GM23338 (cell line): ENCODE measurements around the gene PTRH1. TPM values are rescaled to one million over a fixed set of nuclear protein-coding genes. Genes with fewer than 3 reads are reported as not detected.
A peak's percentile ranks its signal among the peaks of the same experiment; 100 is the strongest.

ENCODE experiments used
- ATAC-seq: fragments of 200-7000 bp; cut with Tn5 transposase; 3 replicates; pipeline ENCODE4 v1.9.1; 2020
- DNase-seq: peaks from one replicate; pipeline ENCODE4 v3.0.0-alpha.2; 2015; ENCODE audit warnings: low spot score
- H2AFZ ChIP-seq: fragments of 200-600 bp; sonication (generic); 2 replicates; pipeline ENCODE4 v1.8.0; 2016; ENCODE audit warnings: antibody characterized with exemption, mild to moderate bottlenecking, moderate library complexity
- H3F3A ChIP-seq: fragments of 200-600 bp; sonication (generic); replicated peaks from 2 replicates; pipeline ENCODE4 v1.8.0; 2017; ENCODE audit warnings: antibody characterized with exemption, mixed run types, low read depth
- H3K27ac ChIP-seq: fragments of 200-600 bp; sonication (generic); 2 replicates; pipeline ENCODE4 v1.6.1; 2016; ENCODE audit warnings: low read depth
- H3K27me3 ChIP-seq: fragments of 200-600 bp; sonication (generic); 2 replicates; pipeline ENCODE4 v1.8.0; 2016; ENCODE audit warnings: mild to moderate bottlenecking, mixed run types, moderate library complexity; ENCODE audit not compliant: insufficient read depth
- H3K36me3 ChIP-seq: fragments of 200-600 bp; sonication (generic); 2 replicates; pipeline ENCODE4 v1.8.0; 2016; ENCODE audit warnings: mild to moderate bottlenecking; ENCODE audit not compliant: insufficient read depth
- H3K4me1 ChIP-seq: fragments of 200-600 bp; sonication (generic); 2 replicates; pipeline ENCODE4 v1.8.0; 2016; ENCODE audit warnings: mild to moderate bottlenecking, moderate library complexity; ENCODE audit not compliant: insufficient read depth
- H3K4me2 ChIP-seq: fragments of 200-600 bp; sonication (generic); 2 replicates; pipeline ENCODE4 v1.7.1; 2017; ENCODE audit warnings: mixed run types
- H3K4me3 ChIP-seq: fragments of 200-600 bp; sonication (generic); 2 replicates; pipeline ENCODE4 v1.6.1; 2016; ENCODE audit warnings: mixed run types
- H3K79me2 ChIP-seq: fragments of 200-600 bp; sonication (generic); replicated peaks from 2 replicates; pipeline ENCODE4 v1.8.0; 2017; ENCODE audit warnings: mild to moderate bottlenecking; ENCODE audit not compliant: insufficient read depth
- H3K9me2 ChIP-seq: fragments of 200-600 bp; sonication (generic); 2 replicates; pipeline ENCODE4 v1.8.0; 2017; ENCODE audit not compliant: insufficient read depth
- H4K20me1 ChIP-seq: fragments of 200-600 bp; sonication (generic); replicated peaks from 2 replicates; pipeline ENCODE4 v1.8.0; 2017; ENCODE audit warnings: mild to moderate bottlenecking; ENCODE audit not compliant: insufficient read depth
- H3K27ac Mint-ChIP-seq: 2 replicates; pipeline ENCODE4 v1.8.0; 2020; ENCODE audit warnings: inconsistent platforms, mild to moderate bottlenecking, moderate library complexity, mixed read lengths
- H3K27me3 Mint-ChIP-seq: 3 replicates; pipeline ENCODE4 v1.8.0; 2022; ENCODE audit warnings: low read depth, mild to moderate bottlenecking, moderate library complexity, mixed read lengths, inconsistent platforms; ENCODE audit not compliant: insufficient read depth, poor library complexity
- H3K36me3 Mint-ChIP-seq: 3 replicates; pipeline ENCODE4 v1.8.0; 2021; ENCODE audit warnings: low read depth, mild to moderate bottlenecking, inconsistent platforms, moderate library complexity, mixed read lengths
- H3K4me1 Mint-ChIP-seq: 3 replicates; pipeline ENCODE4 v1.8.0; 2020; ENCODE audit warnings: mild to moderate bottlenecking, inconsistent platforms, mixed read lengths
- H3K4me3 Mint-ChIP-seq: 3 replicates; pipeline ENCODE4 v1.8.0; 2021; ENCODE audit warnings: moderate library complexity, mild to moderate bottlenecking, inconsistent platforms, mixed read lengths
- H3K9me3 Mint-ChIP-seq: 3 replicates; pipeline ENCODE4 v1.8.0; 2020; ENCODE audit warnings: moderate library complexity, mild to moderate bottlenecking, inconsistent platforms, mixed read lengths
- CREB1 ChIP-seq: fragments of 250-450 bp; sonication (Bioruptor Pico); IDR thresholded peaks from 2 replicates; pipeline ENCODE4 v1.5.0; 2020; ENCODE audit warnings: low read depth, mild to moderate bottlenecking, moderate library complexity
- EZH2 ChIP-seq: fragments of 200-600 bp; sonication (generic); IDR thresholded peaks from one replicate; pipeline ENCODE4 v1.8.0; 2017; ENCODE audit warnings: antibody characterized with exemption, mild to moderate bottlenecking, low read depth; ENCODE audit not compliant: unreplicated experiment
- EZH2phosphoT487 ChIP-seq: fragments of 200-600 bp; sonication (generic); IDR thresholded peaks from one replicate; pipeline ENCODE4 v1.8.1; 2018; ENCODE audit warnings: antibody characterized with exemption; ENCODE audit not compliant: unreplicated experiment
- JUNB ChIP-seq: IDR thresholded peaks from one replicate; pipeline ENCODE4 v1.6.1; 2016; ENCODE audit warnings: antibody characterized with exemption; ENCODE audit not compliant: unreplicated experiment
- POLR2AphosphoS5 ChIP-seq: IDR thresholded peaks from 2 replicates; pipeline ENCODE4 v1.6.1; 2016; ENCODE audit warnings: antibody characterized with exemption, low read depth
- STAT1 ChIP-seq: IDR thresholded peaks from one replicate; pipeline ENCODE4 v1.6.1; 2016; ENCODE audit warnings: antibody characterized with exemption; ENCODE audit not compliant: unreplicated experiment
- ZNF114 ChIP-seq: fragments of 250-450 bp; sonication (Bioruptor Pico); IDR thresholded peaks from 2 replicates; pipeline ENCODE4 v1.5.0; 2020; ENCODE audit warnings: mild to moderate bottlenecking, moderate library complexity
- ZNF331 ChIP-seq: fragments of 250-450 bp; sonication (Bioruptor Pico); IDR thresholded peaks from 2 replicates; pipeline ENCODE4 v1.5.0; 2020; ENCODE audit warnings: low read depth, mild to moderate bottlenecking, moderate library complexity
- polyA plus RNA-seq: library from polyadenylated mRNA; unstranded; fragments of >200 nt; fragmentation: Nextera tagmentation; extraction: Ambion mirVana; gene quantifications from 2 replicates; pipeline ENCODE4 v1.2.1, GENCODE V29; 2016
- total RNA-seq: library from RNA; depleted of rRNA; stranded (reverse); fragments of >200 nt; shearing (Covaris generic); gene quantifications from 2 replicates; pipeline ENCODE4 v1.2.3, GENCODE V29; 2014
- TF ChIP-seq, protein P1 (sequence below): IDR thresholded peaks from one replicate; pipeline ENCODE4 v1.6.1; 2018; ENCODE audit warnings: antibody characterized with exemption; ENCODE audit not compliant: unreplicated experiment
- TF ChIP-seq, protein P2 (sequence below): fragments of 250-450 bp; sonication (Bioruptor Pico); IDR thresholded peaks from 2 replicates; pipeline ENCODE4 v1.5.0; 2020; ENCODE audit warnings: mild to moderate bottlenecking, moderate library complexity

PTRH1 gene
- total and polyA plus RNA-seq, 2 experiments from 2014 or later: 15.1 to 18.6 TPM

GRCh38 chr9:127761491-127761956 is 46.1 kb upstream of the PTRH1 start:
- Histone ChIP-seq H3F3A (peaks cover 10% of the 10 kb centered on the region; the same call in 1 of the 2 replicates), H3K4me1 (peaks cover 19% of the 10 kb centered on the region), H2AFZ (0 out of 2 replicates have a peak overlapping the region, but pooled peaks have one; percentile 10), H3K79me2 (no peaks in the 10 kb centered on the region), H3K9me2 (no peaks in the 10 kb centered on the region), H4K20me1 (no peaks in the 10 kb centered on the region), H3K4me3 (no peak overlapping the region), H3K4me2 (peak overlapping the region; percentile 43; the same call in 1 of the 2 replicates), H3K36me3 (no peaks in the 10 kb centered on the region), H3K27ac (no peak overlapping the region), H3K27me3 (peaks cover 3% of the 10 kb centered on the region; the same call in 1 of the 2 replicates)
- Mint-ChIP-seq H3K9me3 (no peaks in the 10 kb centered on the region), H3K4me3 (no peak overlapping the region), H3K27me3 (peaks cover 19% of the 10 kb centered on the region), H3K27ac (no peak overlapping the region), H3K36me3 (no peaks in the 10 kb centered on the region; the same call in 2 of the 3 replicates), H3K4me1 (peaks cover 33% of the 10 kb centered on the region)
- TF ChIP-seq EZH2phosphoT487 (no peak), JUNB (no peak), CREB1 (CRISPR knock-in tag) (no peak), STAT1 (no peak), ZNF114 (CRISPR knock-in tag) (no peak), POLR2AphosphoS5 (no peak), ZNF331 (CRISPR knock-in tag) (no peak), EZH2 (no peak)
- TF ChIP-seq, protein P1, sequence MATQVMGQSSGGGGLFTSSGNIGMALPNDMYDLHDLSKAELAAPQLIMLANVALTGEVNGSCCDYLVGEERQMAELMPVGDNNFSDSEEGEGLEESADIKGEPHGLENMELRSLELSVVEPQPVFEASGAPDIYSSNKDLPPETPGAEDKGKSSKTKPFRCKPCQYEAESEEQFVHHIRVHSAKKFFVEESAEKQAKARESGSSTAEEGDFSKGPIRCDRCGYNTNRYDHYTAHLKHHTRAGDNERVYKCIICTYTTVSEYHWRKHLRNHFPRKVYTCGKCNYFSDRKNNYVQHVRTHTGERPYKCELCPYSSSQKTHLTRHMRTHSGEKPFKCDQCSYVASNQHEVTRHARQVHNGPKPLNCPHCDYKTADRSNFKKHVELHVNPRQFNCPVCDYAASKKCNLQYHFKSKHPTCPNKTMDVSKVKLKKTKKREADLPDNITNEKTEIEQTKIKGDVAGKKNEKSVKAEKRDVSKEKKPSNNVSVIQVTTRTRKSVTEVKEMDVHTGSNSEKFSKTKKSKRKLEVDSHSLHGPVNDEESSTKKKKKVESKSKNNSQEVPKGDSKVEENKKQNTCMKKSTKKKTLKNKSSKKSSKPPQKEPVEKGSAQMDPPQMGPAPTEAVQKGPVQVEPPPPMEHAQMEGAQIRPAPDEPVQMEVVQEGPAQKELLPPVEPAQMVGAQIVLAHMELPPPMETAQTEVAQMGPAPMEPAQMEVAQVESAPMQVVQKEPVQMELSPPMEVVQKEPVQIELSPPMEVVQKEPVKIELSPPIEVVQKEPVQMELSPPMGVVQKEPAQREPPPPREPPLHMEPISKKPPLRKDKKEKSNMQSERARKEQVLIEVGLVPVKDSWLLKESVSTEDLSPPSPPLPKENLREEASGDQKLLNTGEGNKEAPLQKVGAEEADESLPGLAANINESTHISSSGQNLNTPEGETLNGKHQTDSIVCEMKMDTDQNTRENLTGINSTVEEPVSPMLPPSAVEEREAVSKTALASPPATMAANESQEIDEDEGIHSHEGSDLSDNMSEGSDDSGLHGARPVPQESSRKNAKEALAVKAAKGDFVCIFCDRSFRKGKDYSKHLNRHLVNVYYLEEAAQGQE: no peak
- TF ChIP-seq, protein P2, sequence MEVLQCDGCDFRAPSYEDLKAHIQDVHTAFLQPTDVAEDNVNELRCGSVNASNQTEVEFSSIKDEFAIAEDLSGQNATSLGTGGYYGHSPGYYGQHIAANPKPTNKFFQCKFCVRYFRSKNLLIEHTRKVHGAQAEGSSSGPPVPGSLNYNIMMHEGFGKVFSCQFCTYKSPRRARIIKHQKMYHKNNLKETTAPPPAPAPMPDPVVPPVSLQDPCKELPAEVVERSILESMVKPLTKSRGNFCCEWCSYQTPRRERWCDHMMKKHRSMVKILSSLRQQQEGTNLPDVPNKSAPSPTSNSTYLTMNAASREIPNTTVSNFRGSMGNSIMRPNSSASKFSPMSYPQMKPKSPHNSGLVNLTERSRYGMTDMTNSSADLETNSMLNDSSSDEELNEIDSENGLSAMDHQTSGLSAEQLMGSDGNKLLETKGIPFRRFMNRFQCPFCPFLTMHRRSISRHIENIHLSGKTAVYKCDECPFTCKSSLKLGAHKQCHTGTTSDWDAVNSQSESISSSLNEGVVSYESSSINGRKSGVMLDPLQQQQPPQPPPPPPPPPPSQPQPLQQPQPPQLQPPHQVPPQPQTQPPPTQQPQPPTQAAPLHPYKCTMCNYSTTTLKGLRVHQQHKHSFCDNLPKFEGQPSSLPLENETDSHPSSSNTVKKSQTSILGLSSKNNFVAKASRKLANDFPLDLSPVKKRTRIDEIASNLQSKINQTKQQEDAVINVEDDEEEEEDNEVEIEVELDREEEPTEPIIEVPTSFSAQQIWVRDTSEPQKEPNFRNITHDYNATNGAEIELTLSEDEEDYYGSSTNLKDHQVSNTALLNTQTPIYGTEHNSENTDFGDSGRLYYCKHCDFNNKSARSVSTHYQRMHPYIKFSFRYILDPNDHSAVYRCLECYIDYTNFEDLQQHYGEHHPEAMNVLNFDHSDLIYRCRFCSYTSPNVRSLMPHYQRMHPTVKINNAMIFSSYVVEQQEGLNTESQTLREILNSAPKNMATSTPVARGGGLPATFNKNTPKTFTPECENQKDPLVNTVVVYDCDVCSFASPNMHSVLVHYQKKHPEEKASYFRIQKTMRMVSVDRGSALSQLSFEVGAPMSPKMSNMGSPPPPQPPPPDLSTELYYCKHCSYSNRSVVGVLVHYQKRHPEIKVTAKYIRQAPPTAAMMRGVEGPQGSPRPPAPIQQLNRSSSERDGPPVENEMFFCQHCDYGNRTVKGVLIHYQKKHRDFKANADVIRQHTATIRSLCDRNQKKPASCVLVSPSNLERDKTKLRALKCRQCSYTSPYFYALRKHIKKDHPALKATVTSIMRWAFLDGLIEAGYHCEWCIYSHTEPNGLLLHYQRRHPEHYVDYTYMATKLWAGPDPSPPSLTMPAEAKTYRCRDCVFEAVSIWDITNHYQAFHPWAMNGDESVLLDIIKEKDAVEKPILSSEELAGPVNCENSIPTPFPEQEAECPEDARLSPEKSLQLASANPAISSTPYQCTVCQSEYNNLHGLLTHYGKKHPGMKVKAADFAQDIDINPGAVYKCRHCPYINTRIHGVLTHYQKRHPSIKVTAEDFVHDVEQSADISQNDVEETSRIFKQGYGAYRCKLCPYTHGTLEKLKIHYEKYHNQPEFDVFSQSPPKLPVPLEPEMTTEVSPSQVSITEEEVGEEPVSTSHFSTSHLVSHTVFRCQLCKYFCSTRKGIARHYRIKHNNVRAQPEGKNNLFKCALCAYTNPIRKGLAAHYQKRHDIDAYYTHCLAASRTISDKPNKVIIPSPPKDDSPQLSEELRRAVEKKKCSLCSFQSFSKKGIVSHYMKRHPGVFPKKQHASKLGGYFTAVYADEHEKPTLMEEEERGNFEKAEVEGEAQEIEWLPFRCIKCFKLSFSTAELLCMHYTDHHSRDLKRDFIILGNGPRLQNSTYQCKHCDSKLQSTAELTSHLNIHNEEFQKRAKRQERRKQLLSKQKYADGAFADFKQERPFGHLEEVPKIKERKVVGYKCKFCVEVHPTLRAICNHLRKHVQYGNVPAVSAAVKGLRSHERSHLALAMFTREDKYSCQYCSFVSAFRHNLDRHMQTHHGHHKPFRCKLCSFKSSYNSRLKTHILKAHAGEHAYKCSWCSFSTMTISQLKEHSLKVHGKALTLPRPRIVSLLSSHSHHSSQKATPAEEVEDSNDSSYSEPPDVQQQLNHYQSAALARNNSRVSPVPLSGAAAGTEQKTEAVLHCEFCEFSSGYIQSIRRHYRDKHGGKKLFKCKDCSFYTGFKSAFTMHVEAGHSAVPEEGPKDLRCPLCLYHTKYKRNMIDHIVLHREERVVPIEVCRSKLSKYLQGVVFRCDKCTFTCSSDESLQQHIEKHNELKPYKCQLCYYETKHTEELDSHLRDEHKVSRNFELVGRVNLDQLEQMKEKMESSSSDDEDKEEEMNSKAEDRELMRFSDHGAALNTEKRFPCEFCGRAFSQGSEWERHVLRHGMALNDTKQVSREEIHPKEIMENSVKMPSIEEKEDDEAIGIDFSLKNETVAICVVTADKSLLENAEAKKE (CRISPR knock-in tag): no peak
- DNase-seq: no peak
- ATAC-seq: peak; percentile 12
